ENCODE data around the gene LRMDA. TPM values are rescaled to one million over a fixed set of nuclear protein-coding genes. Genes with fewer than 3 reads are reported as not detected.

The LRMDA gene
- total and polyA plus RNA-seq, 2 donors (not counting 3 experiments of a cell fraction or from before 2014, with no cell fraction given): 9.7 to 18.0 TPM

DNA sequence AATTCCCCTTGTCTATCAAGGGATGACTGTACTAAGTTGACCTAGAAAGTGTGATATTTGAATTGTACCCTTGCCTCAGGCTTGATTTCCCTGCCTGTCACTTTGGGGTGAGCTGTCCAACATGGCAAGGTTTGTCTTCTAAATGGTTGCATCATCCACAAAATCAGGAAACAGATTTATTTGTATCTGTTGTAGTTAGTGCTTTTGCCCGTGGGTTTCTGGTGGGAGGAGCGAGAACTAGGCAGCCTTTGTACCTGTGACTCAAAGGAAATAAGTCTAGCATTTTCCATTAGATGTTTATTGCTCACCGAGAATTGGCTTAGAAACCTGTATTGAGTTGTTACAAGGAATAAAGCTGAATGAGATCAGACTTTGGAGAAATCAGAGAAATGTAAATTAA, 650.8 kb downstream of the LRMDA start:
- no peak overlapping the region for H3K4me2 ChIP-seq (ENCODE audit: insufficient read depth, low read length)
- H3K79me2 ChIP-seq (ENCODE audit: control insufficient read depth, insufficient read depth, low read length): no peaks in the 10 kb centered on the region
- H4K20me1 ChIP-seq (replicated peaks; ENCODE audit: control insufficient read depth, extremely low read depth, insufficient read depth, low read length): no peaks in the 10 kb centered on the region
- BruUV-seq (replicated peaks): no TSS peak
- TF ChIP-seq POLR2AphosphoS5 (IDR thresholded peaks at IDR 0.05; ENCODE audit: insufficient read depth, low read depth, low read length): no peak
- no peak for TF ChIP-seq EZH2 (IDR thresholded peaks at IDR 0.05; ENCODE audit: borderline replicate concordance, low read depth, low read length, severe bottlenecking)
- TF ChIP-seq GATA2 (IDR thresholded peaks at IDR 0.05; ENCODE audit: insufficient read depth, insufficient read length, low read depth, low read length): no peak
- no peak for TF ChIP-seq FOS (IDR thresholded peaks at IDR 0.05; ENCODE audit: borderline replicate concordance, insufficient read depth, low read length)
- TF ChIP-seq MYC (IDR thresholded peaks at IDR 0.05; ENCODE audit: low read depth, low read length): no peak
- TF ChIP-seq, protein P1, sequence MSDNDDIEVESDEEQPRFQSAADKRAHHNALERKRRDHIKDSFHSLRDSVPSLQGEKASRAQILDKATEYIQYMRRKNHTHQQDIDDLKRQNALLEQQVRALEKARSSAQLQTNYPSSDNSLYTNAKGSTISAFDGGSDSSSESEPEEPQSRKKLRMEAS (IDR thresholded peaks at IDR 0.05; ENCODE audit: insufficient read depth, insufficient read length): no peak
- TF ChIP-seq, protein P2, sequence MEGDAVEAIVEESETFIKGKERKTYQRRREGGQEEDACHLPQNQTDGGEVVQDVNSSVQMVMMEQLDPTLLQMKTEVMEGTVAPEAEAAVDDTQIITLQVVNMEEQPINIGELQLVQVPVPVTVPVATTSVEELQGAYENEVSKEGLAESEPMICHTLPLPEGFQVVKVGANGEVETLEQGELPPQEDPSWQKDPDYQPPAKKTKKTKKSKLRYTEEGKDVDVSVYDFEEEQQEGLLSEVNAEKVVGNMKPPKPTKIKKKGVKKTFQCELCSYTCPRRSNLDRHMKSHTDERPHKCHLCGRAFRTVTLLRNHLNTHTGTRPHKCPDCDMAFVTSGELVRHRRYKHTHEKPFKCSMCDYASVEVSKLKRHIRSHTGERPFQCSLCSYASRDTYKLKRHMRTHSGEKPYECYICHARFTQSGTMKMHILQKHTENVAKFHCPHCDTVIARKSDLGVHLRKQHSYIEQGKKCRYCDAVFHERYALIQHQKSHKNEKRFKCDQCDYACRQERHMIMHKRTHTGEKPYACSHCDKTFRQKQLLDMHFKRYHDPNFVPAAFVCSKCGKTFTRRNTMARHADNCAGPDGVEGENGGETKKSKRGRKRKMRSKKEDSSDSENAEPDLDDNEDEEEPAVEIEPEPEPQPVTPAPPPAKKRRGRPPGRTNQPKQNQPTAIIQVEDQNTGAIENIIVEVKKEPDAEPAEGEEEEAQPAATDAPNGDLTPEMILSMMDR (IDR thresholded peaks at IDR 0.05; ENCODE audit: extremely low read depth in 1 of 2, insufficient read depth in 1 of 2, low read depth in 1 of 2, low read length in 2 of 2): no peak
- no peak for TF ChIP-seq JUN (IDR thresholded peaks at IDR 0.05; ENCODE audit: borderline replicate concordance, insufficient read depth, insufficient read length, low read depth)
- TF ChIP-seq POLR2A (IDR thresholded peaks at IDR 0.05; ENCODE audit: low read depth, low read length): no peak
- CTCF ChIA-PET: no interaction called here
- H3K9ac ChIP-seq (replicated peaks; ENCODE audit: extremely low read depth, insufficient read depth, low read length): no peak overlapping the region
- FAIRE-seq (no peak), DNase-seq (ENCODE audit: low read depth, low spot score) (no peak)
- POLR2A ChIA-PET: no interaction called here
- no peaks in the 10 kb centered on the region for H3K4me1 ChIP-seq (ENCODE audit: control insufficient read depth, extremely low read depth, insufficient read depth, low read length)
- intact Hi-C loops (cut with micrococcal nuclease): no loop called here
- dilution Hi-C loops (cut with MboI; ENCODE audit: extremely low pct_ligation_motif_present, low sequenced_read_pairs): no loop called here
- H3K4me3 ChIP-seq (replicated peaks in 1 of 3; ENCODE audit: insufficient read depth in 1 of 3, low read depth in 1 of 3, low read length in 3 of 3): no peak overlapping the region
- no peaks in the 10 kb centered on the region for H3K27me3 ChIP-seq (ENCODE audit: control insufficient read depth in 2 of 2, insufficient read depth in 2 of 2, low read length in 2 of 2)
- no peak overlapping the region for H2AFZ ChIP-seq (ENCODE audit: low read depth, low read length)
- H3K9me1 ChIP-seq (replicated peaks; ENCODE audit: control insufficient read depth, extremely low read depth, insufficient read depth, low read length): no peaks in the 10 kb centered on the region
- H3K27ac ChIP-seq (ENCODE audit: insufficient read depth, low read depth, low read length): no peak overlapping the region
- no peaks in the 10 kb centered on the region for H3K9me3 ChIP-seq (replicated peaks; ENCODE audit: control insufficient read depth, insufficient read depth, low read length)
- H3K36me3 ChIP-seq (ENCODE audit: control insufficient read depth in 2 of 2, extremely low read depth in 1 of 2, insufficient read depth in 2 of 2, low read length in 2 of 2): no peaks in the 10 kb centered on the region
